Neural progenitor cell (in vitro differentiated cells): Measurements from ENCODE around the gene PLCL1. TPM values are rescaled to one million over a fixed set of nuclear protein-coding genes. Genes with fewer than 3 reads are reported as not detected.

Experiments
- DNase-seq: peaks from one replicate; pipeline ENCODE4 v3.0.0-alpha.2; 2016; ENCODE audit warnings: low spot score
- H2AFZ ChIP-seq: fragments of 200-600 bp; sonication (generic); replicated peaks from 2 replicates; pipeline ENCODE4 v1.6.1; 2016; ENCODE audit warnings: antibody characterized with exemption
- H3F3A ChIP-seq: fragments of 200-600 bp; sonication (generic); 2 replicates; pipeline ENCODE4 v1.6.1; 2016; ENCODE audit warnings: antibody characterized with exemption, low read depth
- H3K27ac ChIP-seq: fragments of 200-600 bp; sonication (generic); 2 replicates; pipeline ENCODE4 v1.5.1; 2016; ENCODE audit warnings: mild to moderate bottlenecking
- H3K27me3 ChIP-seq: fragments of 200-600 bp; sonication (generic); 2 replicates; pipeline ENCODE4 v1.6.1; 2016; ENCODE audit warnings: mild to moderate bottlenecking, moderate library complexity
- H3K36me3 ChIP-seq: fragments of 200-600 bp; sonication (generic); 2 replicates; pipeline ENCODE4 v1.5.1; 2016
- H3K4me1 ChIP-seq: fragments of 200-600 bp; sonication (generic); 2 replicates; pipeline ENCODE4 v1.6.1; 2016; ENCODE audit warnings: mixed run types
- H3K4me2 ChIP-seq: fragments of 200-600 bp; sonication (generic); 2 replicates; pipeline ENCODE4 v1.6.1; 2016
- H3K4me3 ChIP-seq: fragments of 200-600 bp; sonication (generic); 2 replicates; pipeline ENCODE4 v1.5.1; 2016
- H3K79me2 ChIP-seq: fragments of 200-600 bp; sonication (generic); 2 replicates; pipeline ENCODE4 v1.6.1; 2016; ENCODE audit warnings: low read depth
- H3K9ac ChIP-seq: fragments of 200-600 bp; sonication (generic); 2 replicates; pipeline ENCODE4 v1.6.1; 2016
- H3K9me3 ChIP-seq: fragments of 200-600 bp; sonication (generic); 2 replicates; pipeline ENCODE4 v1.5.1; 2016; ENCODE audit warnings: low read depth
- H4K20me1 ChIP-seq: fragments of 200-600 bp; sonication (generic); 2 replicates; pipeline ENCODE4 v1.6.1; 2016; ENCODE audit warnings: low read depth
- H3K27ac Mint-ChIP-seq: 3 replicates; pipeline ENCODE4 v1.8.0; 2021; ENCODE audit warnings: mixed read lengths
- H3K27me3 Mint-ChIP-seq: 2 replicates; pipeline ENCODE4 v1.8.0; 2022; ENCODE audit warnings: low read depth, mild to moderate bottlenecking, inconsistent platforms, moderate library complexity, mixed read lengths; ENCODE audit not compliant: insufficient read depth
- H3K36me3 Mint-ChIP-seq: 3 replicates; pipeline ENCODE4 v1.8.0; 2021; ENCODE audit warnings: mixed read lengths
- H3K4me1 Mint-ChIP-seq: 3 replicates; pipeline ENCODE4 v1.8.0; 2021; ENCODE audit warnings: mixed read lengths
- H3K4me3 Mint-ChIP-seq: 3 replicates; pipeline ENCODE4 v1.8.0; 2021; ENCODE audit warnings: mild to moderate bottlenecking, moderate library complexity, mixed read lengths
- H3K9me3 Mint-ChIP-seq: 3 replicates; pipeline ENCODE4 v1.8.0; 2020; ENCODE audit warnings: mixed read lengths
- CTCF ChIP-seq: fragments of 200-600 bp; sonication (generic); IDR thresholded peaks from 2 replicates; pipeline ENCODE4 v1.5.1; 2017; ENCODE audit warnings: antibody characterized with exemption, mild to moderate bottlenecking
- EZH2 ChIP-seq: fragments of 200-600 bp; sonication (generic); IDR thresholded peaks from 2 replicates; pipeline ENCODE4 v1.6.1; 2017; ENCODE audit warnings: antibody characterized with exemption, mild to moderate bottlenecking, moderate library complexity
- EZH2phosphoT487 ChIP-seq: fragments of 200-600 bp; sonication (generic); IDR thresholded peaks from 2 replicates; pipeline ENCODE4 v1.6.1; 2017; ENCODE audit warnings: antibody characterized with exemption
- total RNA-seq: library from RNA; depleted of rRNA; stranded (reverse); fragments of >200 nt; gene quantifications from 2 replicates; pipeline ENCODE4 v1.2.3, GENCODE V29; 2015; ENCODE audit warnings: low replicate concordance

PLCL1 gene
- total RNA-seq, 1 donor from 2014 or later = 0.41 TPM

- H3K4me3 ChIP-seq = no peak overlapping the region
- Mint-ChIP-seq H3K4me3 (no peak overlapping the region), H3K9me3 (no peaks in the 10 kb centered on the region), H3K27ac (no peak overlapping the region), H3K36me3 (no peaks in the 10 kb centered on the region), H3K27me3 (no peaks in the 10 kb centered on the region), H3K4me1 (no peaks in the 10 kb centered on the region)
- DNase-seq = no peak
- H3F3A ChIP-seq = no peaks in the 10 kb centered on the region
- H3K9ac ChIP-seq = no peak overlapping the region
- H3K27me3 ChIP-seq = peaks cover 5% of the 10 kb centered on the region
- H3K9me3 ChIP-seq = no peaks in the 10 kb centered on the region
- no peaks in the 10 kb centered on the region for H3K79me2 ChIP-seq
- no peak for TF ChIP-seq EZH2phosphoT487
- TF ChIP-seq CTCF = no peak
- TF ChIP-seq EZH2 = no peak
- H3K27ac ChIP-seq = no peak overlapping the region
- H3K4me1 ChIP-seq = no peaks in the 10 kb centered on the region
- no peak overlapping the region for H2AFZ ChIP-seq
- no peaks in the 10 kb centered on the region for H3K36me3 ChIP-seq
- no peak overlapping the region for H3K4me2 ChIP-seq
- no peaks in the 10 kb centered on the region for H4K20me1 ChIP-seq
Measured at GRCh38 chr2:197848602-197849001, 44.2 kb downstream of the PLCL1 start.

GRCh38 chr2:197850882-197851450 lies 46.6 kb downstream of the PLCL1 start:
- Histone ChIP-seq H3K4me3 (no peak overlapping the region), H3K4me1 (no peaks in the 10 kb centered on the region), H3K36me3 (no peaks in the 10 kb centered on the region), H3K27ac (no peak overlapping the region), H3K27me3 (no peaks in the 10 kb centered on the region), H3K9ac (no peak overlapping the region), H3K79me2 (no peaks in the 10 kb centered on the region), H3K4me2 (no peak overlapping the region), H3F3A (no peaks in the 10 kb centered on the region), H4K20me1 (no peaks in the 10 kb centered on the region), H3K9me3 (no peaks in the 10 kb centered on the region), H2AFZ (no peak overlapping the region)
- no peak overlapping the region for H3K27ac Mint-ChIP-seq
- H3K4me1 Mint-ChIP-seq = no peaks in the 10 kb centered on the region
- H3K9me3 Mint-ChIP-seq = no peaks in the 10 kb centered on the region
- no peak for DNase-seq
- TF ChIP-seq EZH2 (no peak), CTCF (no peak), EZH2phosphoT487 (no peak)
- H3K36me3 Mint-ChIP-seq = no peaks in the 10 kb centered on the region
- no peak overlapping the region for H3K4me3 Mint-ChIP-seq
- no peaks in the 10 kb centered on the region for H3K27me3 Mint-ChIP-seq

GRCh38 chr2:197851451-197851850 lies 47.1 kb downstream of the PLCL1 start:
- H3K27me3 ChIP-seq = no peaks in the 10 kb centered on the region
- H3K27me3 Mint-ChIP-seq = no peaks in the 10 kb centered on the region
- H4K20me1 ChIP-seq = no peaks in the 10 kb centered on the region
- H3K9ac ChIP-seq = no peak overlapping the region
- no peak overlapping the region for H3K27ac Mint-ChIP-seq
- peak overlapping the region; percentile 12 for H2AFZ ChIP-seq
- no peaks in the 10 kb centered on the region for H3K36me3 ChIP-seq
- no peaks in the 10 kb centered on the region for H3K4me1 ChIP-seq
- no peak overlapping the region for H3K4me3 Mint-ChIP-seq
- H3F3A ChIP-seq = no peaks in the 10 kb centered on the region
- H3K4me2 ChIP-seq = no peak overlapping the region
- H3K9me3 ChIP-seq = no peaks in the 10 kb centered on the region
- H3K79me2 ChIP-seq = no peaks in the 10 kb centered on the region
- H3K4me3 ChIP-seq = no peak overlapping the region
- no peaks in the 10 kb centered on the region for H3K9me3 Mint-ChIP-seq
- H3K36me3 Mint-ChIP-seq = no peaks in the 10 kb centered on the region
- H3K4me1 Mint-ChIP-seq = no peaks in the 10 kb centered on the region
- no peak overlapping the region for H3K27ac ChIP-seq
- TF ChIP-seq CTCF (peak; percentile 49), EZH2phosphoT487 (no peak), EZH2 (no peak)
- peak; percentile 37 for DNase-seq
